HFF-Myc (cell line): ENCODE data around the gene TENT5C.
"Not testable (repeated sequence)": the region's sequence is repeated elsewhere in the genome, so short reads cannot be mapped to it uniquely, and the experiment has no call there.

ENCODE experiments used
- DNase-seq: peaks from one replicate; pipeline ENCODE4 v3.0.0-alpha.2; 2011; ENCODE audit warnings: low read depth; ENCODE audit errors: extremely low read depth
- H3K4me3 ChIP-seq: replicated peaks from 2 replicates; pipeline ENCODE4 v1.5.1; 2011; ENCODE audit warnings: low read depth, mild to moderate bottlenecking, control low read depth, low read length
- TF ChIP-seq, protein P1 (sequence below): IDR thresholded peaks from 2 replicates; pipeline ENCODE4 v1.5.1; 2012; ENCODE audit warnings: mild to moderate bottlenecking, low read depth, low read length, control low read depth; ENCODE audit errors: missing control alignments

Gene TENT5C

DNA sequence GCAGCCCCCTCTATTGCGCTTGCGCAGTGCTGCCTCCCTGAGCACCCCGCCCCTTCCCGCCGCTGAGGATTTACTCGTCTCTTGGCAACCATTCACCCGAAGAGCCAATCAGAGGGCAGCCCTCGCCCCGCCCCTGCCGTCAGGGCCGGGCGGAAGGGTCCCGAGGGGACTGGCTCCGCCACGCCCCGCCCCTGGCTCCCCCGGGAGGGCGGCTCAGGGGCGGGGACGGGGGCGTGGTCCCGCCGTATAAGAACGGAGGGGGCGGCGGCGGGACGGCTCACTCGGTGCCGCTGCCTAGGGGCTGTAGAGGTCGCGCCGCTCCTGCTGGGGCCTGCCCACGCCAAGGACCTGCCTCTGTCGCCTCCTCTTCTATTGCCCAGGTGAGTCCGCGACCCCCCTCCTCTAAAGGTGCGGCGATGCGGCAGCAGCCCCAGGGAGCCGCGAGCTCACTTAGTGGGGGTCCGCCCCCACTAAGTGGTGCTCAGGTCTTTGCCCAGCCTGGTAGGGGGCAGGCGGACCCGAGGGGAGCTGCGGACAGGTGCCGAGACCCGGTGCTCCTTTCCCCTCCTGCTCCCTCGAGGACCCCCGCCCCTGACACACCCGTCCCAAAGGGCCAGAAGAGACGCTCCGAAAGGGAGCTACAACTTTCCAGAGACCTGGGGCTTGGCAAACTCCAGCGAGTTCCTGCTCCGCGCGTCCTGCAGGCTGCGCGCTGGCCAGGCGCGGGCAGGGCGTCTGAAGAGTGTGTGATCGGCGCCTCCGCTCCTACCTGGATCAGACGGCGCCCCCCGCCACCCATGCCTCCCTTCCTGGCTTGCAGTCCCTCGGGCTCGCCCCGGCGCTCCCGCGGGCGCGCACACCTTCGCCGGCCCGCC lies at the start of gene TENT5C:
Gene TENT5C, plus strand, starts transcription at position 275 of the 875 bp plus-strand sequence. CDS start 16,821 bp downstream, outside the sequence.
- peak; percentile 84 for DNase-seq
- H3K4me3 ChIP-seq: peak within 1 kb of the TSS; percentile 76
- TF ChIP-seq, protein P1, sequence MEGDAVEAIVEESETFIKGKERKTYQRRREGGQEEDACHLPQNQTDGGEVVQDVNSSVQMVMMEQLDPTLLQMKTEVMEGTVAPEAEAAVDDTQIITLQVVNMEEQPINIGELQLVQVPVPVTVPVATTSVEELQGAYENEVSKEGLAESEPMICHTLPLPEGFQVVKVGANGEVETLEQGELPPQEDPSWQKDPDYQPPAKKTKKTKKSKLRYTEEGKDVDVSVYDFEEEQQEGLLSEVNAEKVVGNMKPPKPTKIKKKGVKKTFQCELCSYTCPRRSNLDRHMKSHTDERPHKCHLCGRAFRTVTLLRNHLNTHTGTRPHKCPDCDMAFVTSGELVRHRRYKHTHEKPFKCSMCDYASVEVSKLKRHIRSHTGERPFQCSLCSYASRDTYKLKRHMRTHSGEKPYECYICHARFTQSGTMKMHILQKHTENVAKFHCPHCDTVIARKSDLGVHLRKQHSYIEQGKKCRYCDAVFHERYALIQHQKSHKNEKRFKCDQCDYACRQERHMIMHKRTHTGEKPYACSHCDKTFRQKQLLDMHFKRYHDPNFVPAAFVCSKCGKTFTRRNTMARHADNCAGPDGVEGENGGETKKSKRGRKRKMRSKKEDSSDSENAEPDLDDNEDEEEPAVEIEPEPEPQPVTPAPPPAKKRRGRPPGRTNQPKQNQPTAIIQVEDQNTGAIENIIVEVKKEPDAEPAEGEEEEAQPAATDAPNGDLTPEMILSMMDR: no peak

DNA sequence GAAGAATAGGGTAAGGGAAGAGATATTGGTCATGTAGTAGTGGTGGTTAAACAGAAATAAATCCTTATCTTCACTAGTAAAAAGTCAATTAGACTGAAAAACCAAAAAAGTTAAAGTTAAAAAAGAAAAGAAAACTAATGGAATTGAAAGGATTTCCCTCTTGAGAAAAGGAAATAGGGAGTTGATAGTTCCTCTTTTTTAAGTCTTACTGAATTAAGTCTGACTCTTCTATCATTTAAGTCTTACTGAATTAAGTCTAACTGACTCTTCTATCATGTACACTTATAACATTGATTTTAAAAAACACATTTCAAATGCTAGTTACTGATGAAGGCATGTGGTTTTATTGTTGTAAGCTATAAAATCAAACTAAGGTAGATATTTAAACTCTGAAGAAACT lies 49.5 kb upstream of the TENT5C start:
- H3K4me3 ChIP-seq: no peak overlapping the region
- TF ChIP-seq, protein P1: no peak
- DNase-seq: no peak

DNA sequence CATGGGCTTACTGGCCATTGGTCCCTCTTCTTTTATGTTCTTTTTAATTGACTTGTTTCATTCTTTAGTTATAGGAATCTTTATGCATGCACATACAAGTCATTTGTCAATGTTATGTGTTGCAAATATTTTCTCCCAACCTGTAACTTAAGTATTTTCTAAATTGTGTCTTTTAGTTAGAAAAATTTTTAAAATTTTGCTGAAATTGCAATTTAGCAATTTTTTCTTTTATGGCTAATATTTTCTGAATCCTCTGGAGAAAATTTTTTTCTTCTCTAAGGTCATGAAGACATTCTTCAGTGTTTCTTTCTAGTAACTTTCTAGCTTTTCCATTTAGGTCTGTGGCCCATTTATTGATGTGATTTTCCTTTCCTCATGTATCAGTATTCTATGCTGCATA lies 48.9 kb upstream of the TENT5C start:
- no peak for DNase-seq
- TF ChIP-seq, protein P1: no peak
- H3K4me3 ChIP-seq: no peak overlapping the region

DNA sequence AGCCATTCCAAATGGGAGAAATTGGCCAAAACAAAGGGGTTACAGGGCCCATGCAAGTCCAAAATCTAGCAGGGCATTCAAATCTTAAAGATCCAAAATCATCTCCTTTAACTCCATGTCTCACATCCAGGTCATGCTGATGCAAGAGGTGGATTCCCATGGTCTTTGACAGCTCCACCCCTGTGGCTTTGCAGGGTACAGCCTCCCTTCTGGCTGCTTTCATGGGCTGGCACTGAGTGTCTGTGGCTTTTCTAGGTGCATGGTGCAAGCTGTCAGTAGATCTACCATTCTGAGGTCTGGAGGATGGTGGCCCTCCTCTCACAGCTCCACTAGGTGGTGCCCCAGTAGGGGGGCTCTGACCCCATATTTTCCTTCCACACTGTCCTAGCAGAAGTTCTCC lies 47.4 kb upstream of the TENT5C start:
- not testable (repeated sequence) for DNase-seq, H3K4me3 ChIP-seq

DNA sequence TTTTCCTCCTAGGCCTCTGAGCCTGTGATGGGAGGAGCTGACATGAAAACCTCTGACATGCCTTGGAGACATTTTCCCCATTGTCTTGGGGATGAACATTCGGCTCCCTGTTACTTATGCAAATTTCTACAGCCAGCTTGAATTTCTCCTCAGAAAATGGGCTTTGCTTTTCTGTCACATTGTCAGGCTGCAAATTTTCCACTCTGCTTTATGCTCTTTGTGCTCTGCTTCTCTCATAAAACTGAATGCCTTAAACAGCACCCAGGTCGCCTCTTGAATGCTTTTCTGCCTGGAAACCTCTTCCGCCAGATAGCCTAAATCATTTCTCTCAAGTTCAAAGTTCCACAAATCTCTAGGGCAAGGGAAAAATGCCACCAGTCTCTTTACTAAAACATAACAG lies 46.7 kb upstream of the TENT5C start:
- no peak overlapping the region for H3K4me3 ChIP-seq
- TF ChIP-seq, protein P1: no peak
- no peak for DNase-seq

DNA sequence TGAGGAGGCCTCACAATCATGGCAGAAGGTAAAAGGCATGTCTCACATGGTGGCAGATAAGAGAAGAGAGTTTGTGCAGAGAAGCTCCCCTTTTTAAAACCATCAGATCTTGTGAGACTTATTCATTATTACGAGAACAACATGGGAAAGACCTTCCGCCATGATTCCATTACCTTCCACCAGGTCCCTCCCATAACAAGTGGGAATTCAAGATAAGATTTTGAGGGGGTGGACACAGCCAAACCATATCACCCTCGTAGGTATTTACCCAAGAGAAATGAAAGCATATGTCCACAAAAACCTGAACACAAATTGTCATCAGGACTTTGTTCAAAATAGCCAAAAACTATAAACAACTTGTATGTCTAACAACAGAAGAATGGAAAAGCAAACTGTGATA lies 45.9 kb upstream of the TENT5C start:
- TF ChIP-seq, protein P1: no peak
- no peak overlapping the region for H3K4me3 ChIP-seq
- DNase-seq: no peak

DNA sequence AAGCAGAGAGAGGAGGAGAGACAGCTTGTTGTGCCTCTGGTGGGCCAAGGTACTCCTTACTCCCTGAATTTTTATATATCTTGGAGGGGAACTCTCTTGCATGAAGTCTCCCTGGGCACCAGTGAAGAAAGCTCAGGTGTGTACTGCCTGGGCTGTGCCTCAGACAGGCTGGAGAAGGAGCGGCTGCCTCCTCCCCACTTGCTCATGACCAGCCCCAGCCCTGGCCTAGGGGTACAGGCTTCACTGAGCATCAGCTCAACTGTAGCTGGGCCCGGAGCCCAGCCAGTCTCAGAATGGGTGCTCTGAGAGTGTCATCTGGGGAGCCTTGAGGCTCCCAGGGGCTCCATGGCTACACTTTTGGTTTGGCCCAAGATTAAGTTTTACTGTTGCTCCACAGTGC lies 44.8 kb upstream of the TENT5C start:
- H3K4me3 ChIP-seq: no peak overlapping the region
- DNase-seq: no peak
- TF ChIP-seq, protein P1: no peak
